ENCODE results near the gene NOTUM.

Gene NOTUM

GRCh38 chr17:81926451-81927151 lies 34.4 kb downstream of the NOTUM start (continued):
- TF ChIP-seq, protein P1, sequence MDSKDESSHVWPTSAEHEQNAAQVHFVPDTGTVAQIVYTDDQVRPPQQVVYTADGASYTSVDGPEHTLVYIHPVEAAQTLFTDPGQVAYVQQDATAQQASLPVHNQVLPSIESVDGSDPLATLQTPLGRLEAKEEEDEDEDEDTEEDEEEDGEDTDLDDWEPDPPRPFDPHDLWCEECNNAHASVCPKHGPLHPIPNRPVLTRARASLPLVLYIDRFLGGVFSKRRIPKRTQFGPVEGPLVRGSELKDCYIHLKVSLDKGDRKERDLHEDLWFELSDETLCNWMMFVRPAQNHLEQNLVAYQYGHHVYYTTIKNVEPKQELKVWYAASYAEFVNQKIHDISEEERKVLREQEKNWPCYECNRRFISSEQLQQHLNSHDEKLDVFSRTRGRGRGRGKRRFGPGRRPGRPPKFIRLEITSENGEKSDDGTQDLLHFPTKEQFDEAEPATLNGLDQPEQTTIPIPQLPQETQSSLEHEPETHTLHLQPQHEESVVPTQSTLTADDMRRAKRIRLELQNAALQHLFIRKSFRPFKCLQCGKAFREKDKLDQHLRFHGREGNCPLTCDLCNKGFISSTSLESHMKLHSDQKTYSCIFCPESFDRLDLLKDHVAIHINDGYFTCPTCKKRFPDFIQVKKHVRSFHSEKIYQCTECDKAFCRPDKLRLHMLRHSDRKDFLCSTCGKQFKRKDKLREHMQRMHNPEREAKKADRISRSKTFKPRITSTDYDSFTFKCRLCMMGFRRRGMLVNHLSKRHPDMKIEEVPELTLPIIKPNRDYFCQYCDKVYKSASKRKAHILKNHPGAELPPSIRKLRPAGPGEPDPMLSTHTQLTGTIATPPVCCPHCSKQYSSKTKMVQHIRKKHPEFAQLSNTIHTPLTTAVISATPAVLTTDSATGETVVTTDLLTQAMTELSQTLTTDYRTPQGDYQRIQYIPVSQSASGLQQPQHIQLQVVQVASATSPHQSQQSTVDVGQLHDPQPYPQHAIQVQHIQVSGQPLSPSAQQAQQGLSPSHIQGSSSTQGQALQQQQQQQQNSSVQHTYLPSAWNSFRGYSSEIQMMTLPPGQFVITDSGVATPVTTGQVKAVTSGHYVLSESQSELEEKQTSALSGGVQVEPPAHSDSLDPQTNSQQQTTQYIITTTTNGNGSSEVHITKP (tag by site-specific recombination; IDR thresholded peaks at IDR 0.05) = peak; percentile 86
- TF ChIP-seq ZNF558 (tag by site-specific recombination; IDR thresholded peaks at IDR 0.05) (peak; percentile 20; the same call in 1 of the 2 replicates), ZNF529 (tag by site-specific recombination; IDR thresholded peaks at IDR 0.05; ENCODE audit: insufficient replicate concordance) (no peak), ZNF677 (tag by site-specific recombination; IDR thresholded peaks at IDR 0.05) (no peak), ZNF585B (tag by site-specific recombination; IDR thresholded peaks at IDR 0.05) (no peak; the same call in 1 of the 2 replicates), ZNF23 (tag by site-specific recombination; IDR thresholded peaks at IDR 0.05; ENCODE audit: borderline replicate concordance) (no peak), GLI2 (tag by site-specific recombination; IDR thresholded peaks at IDR 0.05; ENCODE audit: borderline replicate concordance, low read depth) (no peak; the same call in 1 of the 2 replicates), ZNF501 (tag by site-specific recombination; IDR thresholded peaks at IDR 0.05) (no peak), ZNF112 (tag by site-specific recombination; IDR thresholded peaks at IDR 0.05) (no peak), GLI4 (tag by site-specific recombination; IDR thresholded peaks at IDR 0.05) (no peak), ZNF138 (tag by site-specific recombination; IDR thresholded peaks at IDR 0.05; ENCODE audit: borderline replicate concordance) (no peak), ZNF624 (tag by site-specific recombination; IDR thresholded peaks at IDR 0.05) (no peak), ZNF600 (tag by site-specific recombination; IDR thresholded peaks at IDR 0.05) (peak; percentile 40; the same call in 1 of the 2 replicates), ZNF549 (tag by site-specific recombination; IDR thresholded peaks at IDR 0.05) (no peak), IKZF3 (tag by site-specific recombination; IDR thresholded peaks at IDR 0.05) (peak; percentile 94), ZNF626 (tag by site-specific recombination; IDR thresholded peaks at IDR 0.05) (no peak), ZEB2 (tag by site-specific recombination; IDR thresholded peaks at IDR 0.05) (peak; percentile 99), ZBTB7A (tag by site-specific recombination; IDR thresholded peaks at IDR 0.05; ENCODE audit: low read depth) (peak; percentile 85), ZNF621 (tag by site-specific recombination; IDR thresholded peaks at IDR 0.05) (no peak), OVOL3 (tag by site-specific recombination; IDR thresholded peaks at IDR 0.05) (no peak), ZNF426 (tag by site-specific recombination; IDR thresholded peaks at IDR 0.05) (no peak), ZNF776 (tag by site-specific recombination; IDR thresholded peaks at IDR 0.05; ENCODE audit: borderline replicate concordance) (no peak)
- TF ChIP-seq, protein P2, sequence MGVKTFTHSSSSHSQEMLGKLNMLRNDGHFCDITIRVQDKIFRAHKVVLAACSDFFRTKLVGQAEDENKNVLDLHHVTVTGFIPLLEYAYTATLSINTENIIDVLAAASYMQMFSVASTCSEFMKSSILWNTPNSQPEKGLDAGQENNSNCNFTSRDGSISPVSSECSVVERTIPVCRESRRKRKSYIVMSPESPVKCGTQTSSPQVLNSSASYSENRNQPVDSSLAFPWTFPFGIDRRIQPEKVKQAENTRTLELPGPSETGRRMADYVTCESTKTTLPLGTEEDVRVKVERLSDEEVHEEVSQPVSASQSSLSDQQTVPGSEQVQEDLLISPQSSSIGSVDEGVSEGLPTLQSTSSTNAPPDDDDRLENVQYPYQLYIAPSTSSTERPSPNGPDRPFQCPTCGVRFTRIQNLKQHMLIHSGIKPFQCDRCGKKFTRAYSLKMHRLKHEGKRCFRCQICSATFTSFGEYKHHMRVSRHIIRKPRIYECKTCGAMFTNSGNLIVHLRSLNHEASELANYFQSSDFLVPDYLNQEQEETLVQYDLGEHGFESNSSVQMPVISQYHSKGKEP (tag by site-specific recombination; IDR thresholded peaks at IDR 0.05) = no peak
- TF ChIP-seq, protein P3, sequence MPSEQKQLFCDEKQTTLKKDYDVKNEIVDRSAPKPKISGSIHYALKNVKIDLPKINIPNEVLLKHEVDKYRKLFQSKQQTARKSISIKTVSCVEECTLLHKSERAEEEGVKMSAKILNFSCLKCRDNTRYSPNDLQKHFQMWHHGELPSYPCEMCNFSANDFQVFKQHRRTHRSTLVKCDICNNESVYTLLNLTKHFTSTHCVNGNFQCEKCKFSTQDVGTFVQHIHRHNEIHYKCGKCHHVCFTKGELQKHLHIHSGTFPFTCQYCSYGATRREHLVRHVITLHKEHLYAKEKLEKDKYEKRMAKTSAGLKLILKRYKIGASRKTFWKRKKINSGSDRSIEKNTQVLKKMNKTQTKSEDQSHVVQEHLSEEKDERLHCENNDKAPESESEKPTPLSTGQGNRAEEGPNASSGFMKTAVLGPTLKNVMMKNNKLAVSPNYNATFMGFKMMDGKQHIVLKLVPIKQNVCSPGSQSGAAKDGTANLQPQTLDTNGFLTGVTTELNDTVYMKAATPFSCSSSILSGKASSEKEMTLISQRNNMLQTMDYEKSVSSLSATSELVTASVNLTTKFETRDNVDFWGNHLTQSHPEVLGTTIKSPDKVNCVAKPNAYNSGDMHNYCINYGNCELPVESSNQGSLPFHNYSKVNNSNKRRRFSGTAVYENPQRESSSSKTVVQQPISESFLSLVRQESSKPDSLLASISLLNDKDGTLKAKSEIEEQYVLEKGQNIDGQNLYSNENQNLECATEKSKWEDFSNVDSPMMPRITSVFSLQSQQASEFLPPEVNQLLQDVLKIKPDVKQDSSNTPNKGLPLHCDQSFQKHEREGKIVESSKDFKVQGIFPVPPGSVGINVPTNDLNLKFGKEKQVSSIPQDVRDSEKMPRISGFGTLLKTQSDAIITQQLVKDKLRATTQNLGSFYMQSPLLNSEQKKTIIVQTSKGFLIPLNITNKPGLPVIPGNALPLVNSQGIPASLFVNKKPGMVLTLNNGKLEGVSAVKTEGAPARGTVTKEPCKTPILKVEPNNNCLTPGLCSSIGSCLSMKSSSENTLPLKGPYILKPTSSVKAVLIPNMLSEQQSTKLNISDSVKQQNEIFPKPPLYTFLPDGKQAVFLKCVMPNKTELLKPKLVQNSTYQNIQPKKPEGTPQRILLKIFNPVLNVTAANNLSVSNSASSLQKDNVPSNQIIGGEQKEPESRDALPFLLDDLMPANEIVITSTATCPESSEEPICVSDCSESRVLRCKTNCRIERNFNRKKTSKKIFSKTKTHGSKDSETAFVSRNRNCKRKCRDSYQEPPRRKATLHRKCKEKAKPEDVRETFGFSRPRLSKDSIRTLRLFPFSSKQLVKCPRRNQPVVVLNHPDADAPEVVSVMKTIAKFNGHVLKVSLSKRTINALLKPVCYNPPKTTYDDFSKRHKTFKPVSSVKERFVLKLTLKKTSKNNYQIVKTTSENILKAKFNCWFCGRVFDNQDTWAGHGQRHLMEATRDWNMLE (tag by site-specific recombination; conservative IDR thresholded peaks at IDR 0.05; ENCODE audit: low read depth) = no peak; the same call in 1 of the 2 replicates
- TF ChIP-seq, protein P4, sequence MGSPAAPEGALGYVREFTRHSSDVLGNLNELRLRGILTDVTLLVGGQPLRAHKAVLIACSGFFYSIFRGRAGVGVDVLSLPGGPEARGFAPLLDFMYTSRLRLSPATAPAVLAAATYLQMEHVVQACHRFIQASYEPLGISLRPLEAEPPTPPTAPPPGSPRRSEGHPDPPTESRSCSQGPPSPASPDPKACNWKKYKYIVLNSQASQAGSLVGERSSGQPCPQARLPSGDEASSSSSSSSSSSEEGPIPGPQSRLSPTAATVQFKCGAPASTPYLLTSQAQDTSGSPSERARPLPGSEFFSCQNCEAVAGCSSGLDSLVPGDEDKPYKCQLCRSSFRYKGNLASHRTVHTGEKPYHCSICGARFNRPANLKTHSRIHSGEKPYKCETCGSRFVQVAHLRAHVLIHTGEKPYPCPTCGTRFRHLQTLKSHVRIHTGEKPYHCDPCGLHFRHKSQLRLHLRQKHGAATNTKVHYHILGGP (tag by site-specific recombination; IDR thresholded peaks at IDR 0.05) = no peak

Data from HEK293 (cell line).